Endothelial cell of umbilical vein (primary cell): ENCODE data around the gene RBM47. TPM values are rescaled to one million over a fixed set of nuclear protein-coding genes. Genes with fewer than 3 reads are reported as not detected.

Source experiments
- BruUV-seq: library from RNA; stranded (reverse); fragments of 400-500 nt; replicated peaks from 2 replicates; lab custom pipeline; 2021; lab: Mats Ljungman, UMichigan
- CTCF ChIA-PET: fragments of 300-600, 350-600 bp; sonication (Branson Sonifier 250); formaldehyde crosslinking; loops from one replicate; lab custom pipeline; 2021; ENCODE audit warnings: antibody characterized with exemption, inconsistent platforms; lab: Charles Lee
- POLR2A ChIA-PET: fragments of 300-600, 350-600 bp; sonication (Branson Sonifier 250); formaldehyde crosslinking; loops from one replicate; lab custom pipeline; 2021; ENCODE audit warnings: antibody characterized with exemption, inconsistent platforms; lab: Charles Lee
- DNase-seq: peaks from one replicate; pipeline ENCODE4 v3.0.0-alpha.2; 2011; ENCODE audit warnings: low read depth, low spot score
- FAIRE-seq: peaks from 2 replicates; lab custom pipeline; 2011; peaks lifted over from hg19 to GRCh38; lab: Jason Lieb, UNC
- H2AFZ ChIP-seq: 2 replicates; pipeline ENCODE4 v1.6.0; 2012; ENCODE audit warnings: low read depth, low read length, control low read depth, inconsistent platforms
- H3K27ac ChIP-seq: 2 replicates; pipeline ENCODE4 v1.5.1; 2011; ENCODE audit warnings: low read depth, mild to moderate bottlenecking, control low read depth, low read length, moderate library complexity; ENCODE audit not compliant: insufficient read depth
- H3K27me3 ChIP-seq, 2 experiments: 2 replicates each; pipeline versions ENCODE4 v1.6.0 to v1.6.1; 2011; ENCODE audit warnings: low read length in 2 of 2, mixed read lengths in 1 of 2; ENCODE audit not compliant: control insufficient read depth in 2 of 2, insufficient read depth in 2 of 2
- H3K36me3 ChIP-seq, 2 experiments: 2 replicates in 1 of 2; 3 replicates in 1 of 2; pipeline ENCODE4 v1.5.1; 2011; ENCODE audit warnings: low read length in 2 of 2, mild to moderate bottlenecking in 1 of 2, moderate library complexity in 1 of 2; ENCODE audit not compliant: control insufficient read depth in 2 of 2, insufficient read depth in 2 of 2; ENCODE audit errors: extremely low read depth in 1 of 2
- H3K4me1 ChIP-seq: 3 replicates; pipeline ENCODE4 v1.5.1; 2011; ENCODE audit warnings: mild to moderate bottlenecking, low read length; ENCODE audit not compliant: control insufficient read depth, insufficient read depth; ENCODE audit errors: extremely low read depth
- H3K4me2 ChIP-seq: 2 replicates; pipeline ENCODE4 v1.6.1; 2011; ENCODE audit warnings: low read length, control low read depth, mixed read lengths; ENCODE audit not compliant: insufficient read depth
- H3K4me3 ChIP-seq, 3 experiments: fragments of 200-600 bp in 1 of 3; sonication (generic), shearing (Covaris generic) in 1 of 3; replicated peaks in 1 of 3; 2 replicates each; pipeline ENCODE4 v1.5.1; 2011 to 2016; ENCODE audit warnings: control low read depth in 3 of 3, low read length in 3 of 3, mild to moderate bottlenecking in 2 of 3, inconsistent platforms in 1 of 3, low read depth in 1 of 3, moderate library complexity in 1 of 3; ENCODE audit not compliant: insufficient read depth in 1 of 3
- H3K79me2 ChIP-seq: 2 replicates; pipeline ENCODE4 v1.6.0; 2012; ENCODE audit warnings: low read length, inconsistent platforms; ENCODE audit not compliant: control insufficient read depth, insufficient read depth
- H3K9ac ChIP-seq: replicated peaks from 2 replicates; pipeline ENCODE3; 2011; ENCODE audit warnings: low read length, control low read depth; ENCODE audit not compliant: insufficient read depth; ENCODE audit errors: extremely low read depth
- H3K9me1 ChIP-seq: replicated peaks from 3 replicates; pipeline ENCODE4 v1.6.0; 2011; ENCODE audit warnings: mild to moderate bottlenecking, low read length; ENCODE audit not compliant: control insufficient read depth, insufficient read depth; ENCODE audit errors: extremely low read depth
- H3K9me3 ChIP-seq: replicated peaks from 2 replicates; pipeline ENCODE4 v1.5.1; 2012; ENCODE audit warnings: low read length, inconsistent platforms; ENCODE audit not compliant: control insufficient read depth, insufficient read depth
- H4K20me1 ChIP-seq: replicated peaks from 2 replicates; pipeline ENCODE3; 2011; ENCODE audit warnings: mild to moderate bottlenecking, low read length; ENCODE audit not compliant: control insufficient read depth, insufficient read depth; ENCODE audit errors: extremely low read depth
- CTCF ChIP-seq, 2 donors: IDR thresholded peaks; 1 replicate in 1 of 2; 2 replicates in 1 of 2; pipeline ENCODE4 v1.5.1; 2011; ENCODE audit warnings: low read length in 2 of 2, mild to moderate bottlenecking in 2 of 2, moderate library complexity in 2 of 2, control low read depth in 1 of 2, inconsistent platforms in 1 of 2, low read depth in 1 of 2; ENCODE audit not compliant: insufficient read depth in 1 of 2; ENCODE audit errors: extremely low read depth in 1 of 2
- EZH2 ChIP-seq: IDR thresholded peaks from 2 replicates; pipeline ENCODE4 v1.6.1; 2012; ENCODE audit warnings: borderline replicate concordance, low read depth, mild to moderate bottlenecking, moderate library complexity, low read length, inconsistent platforms; ENCODE audit not compliant: severe bottlenecking
- FOS ChIP-seq: IDR thresholded peaks from 2 replicates; pipeline ENCODE4 v1.6.1; 2011; ENCODE audit warnings: mild to moderate bottlenecking, low read length, moderate library complexity, borderline replicate concordance; ENCODE audit not compliant: insufficient read depth
- GATA2 ChIP-seq: IDR thresholded peaks from 2 replicates; pipeline ENCODE4 v1.7.0; 2011; ENCODE audit warnings: low read depth, mild to moderate bottlenecking, moderate library complexity, mixed read lengths, low read length; ENCODE audit not compliant: insufficient read length, insufficient read depth
- JUN ChIP-seq: IDR thresholded peaks from 2 replicates; pipeline ENCODE4 v1.6.1; 2011; ENCODE audit warnings: borderline replicate concordance, low read depth; ENCODE audit not compliant: insufficient read length, insufficient read depth
- MAX ChIP-seq: IDR thresholded peaks from 2 replicates; pipeline ENCODE4 v1.6.1; 2011; ENCODE audit not compliant: insufficient read depth, insufficient read length
- MYC ChIP-seq: IDR thresholded peaks from one replicate; pipeline ENCODE4 v1.6.1; 2011; ENCODE audit warnings: mild to moderate bottlenecking, low read depth, low read length
- POLR2A ChIP-seq: IDR thresholded peaks from 2 replicates; pipeline ENCODE4 v1.6.1; 2012; ENCODE audit warnings: low read depth, mild to moderate bottlenecking, control low read depth, low read length
- POLR2AphosphoS5 ChIP-seq: IDR thresholded peaks from 2 replicates; pipeline ENCODE4 v1.6.1; 2012; ENCODE audit warnings: low read depth, mild to moderate bottlenecking, control low read depth, low read length, moderate library complexity; ENCODE audit not compliant: insufficient read depth
- dilution Hi-C: fragments of 300-500 bp; cut with MboI; formaldehyde crosslinking; loops from one replicate; pipeline ENCODE4 v1.15.0; 2019; ENCODE audit warnings: low sequenced_read_pairs; ENCODE audit not compliant: extremely low pct_ligation_motif_present
- intact Hi-C: fragments of 100-400 bp; cut with micrococcal nuclease; formaldehyde crosslinking; loops from one replicate; pipeline ENCODE4 v1.10.0; 2022
- polyA plus RNA-seq, 4 experiments: library from polyadenylated mRNA; depleted of rRNA in 3 of 4; stranded (reverse) in 3 of 4; unstranded in 1 of 4; fragments of >200 nt; gene quantifications; 2 replicates each; pipeline versions ENCODE4 v1.2.1 to v1.2.3, GENCODE V29; 2011 to 2012; ENCODE audit warnings: missing spikeins in 1 of 4
- total RNA-seq: library from RNA; stranded (reverse); gene quantifications from 2 replicates; pipeline ENCODE4 v1.2.3, GENCODE V29; 2021

The RBM47 gene
- total and polyA plus RNA-seq, 2 donors (not counting 3 experiments of a cell fraction or from before 2014, with no cell fraction given) = not detected

DNA sequence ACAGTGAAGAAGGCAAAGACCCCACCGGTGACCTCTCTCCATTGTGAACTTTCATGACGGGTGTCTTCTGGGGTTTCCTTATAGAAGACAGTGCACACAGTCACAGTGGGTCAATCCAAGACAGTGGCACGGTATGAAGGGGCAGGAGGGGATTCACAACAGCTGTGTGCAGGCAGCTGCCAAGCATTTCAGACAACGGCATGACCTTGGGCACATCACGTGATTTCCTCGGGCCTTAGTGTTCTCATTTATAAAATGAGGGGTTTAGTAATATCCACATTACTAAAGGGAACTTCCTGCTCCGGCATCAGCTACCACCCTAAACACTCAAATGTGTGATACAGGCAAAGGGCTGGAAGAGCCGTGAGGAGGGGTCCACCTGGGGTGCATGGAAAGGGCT is 42.9 kb downstream of the RBM47 start:
- DNase-seq (no peak), FAIRE-seq (no peak)
- H3K79me2 ChIP-seq = no peaks in the 10 kb centered on the region
- BruUV-seq = no TSS peak
- intact Hi-C loops = no loop called here
- ChIA-PET CTCF (no interaction called here), POLR2A (no interaction called here)
- H3K4me1 ChIP-seq = no peaks in the 10 kb centered on the region
- peaks cover 7 to 10% of the 10 kb centered on the region in 2 experiments for H3K27me3 ChIP-seq
- no peaks in the 10 kb centered on the region for H4K20me1 ChIP-seq
- H3K9ac ChIP-seq = no peak overlapping the region
- H3K4me3 ChIP-seq = no peak overlapping the region
- H3K9me3 ChIP-seq = no peaks in the 10 kb centered on the region
- H3K4me2 ChIP-seq = no peak overlapping the region
- dilution Hi-C loops = no loop called here
- no peak overlapping the region for H2AFZ ChIP-seq
- TF ChIP-seq CTCF (IDR thresholded peaks at IDR 0.05; ENCODE audit: extremely low read depth in 1 of 2, insufficient read depth in 1 of 2, low read depth in 1 of 2, low read length in 2 of 2) (no peak), POLR2AphosphoS5 (no peak), MYC (no peak), MAX (no peak), POLR2A (no peak), GATA2 (no peak), JUN (no peak), FOS (no peak), EZH2 (no peak)
- H3K27ac ChIP-seq = no peak overlapping the region
- H3K9me1 ChIP-seq = no peaks in the 10 kb centered on the region
- no peaks in the 10 kb centered on the region for H3K36me3 ChIP-seq
